GM12801 (cell line): Measurements from ENCODE around the gene CYP3A7.

Experiments
- TF ChIP-seq, protein P1 (sequence below): IDR thresholded peaks from one replicate; pipeline ENCODE4 v1.5.1; 2011; ENCODE audit warnings: control low read depth; ENCODE audit not compliant: insufficient read length; ENCODE audit errors: extremely low read depth

The CYP3A7 gene

GRCh38 chr7:99734987-99735386, at the start of gene CYP3A7:
Gene CYP3A7, minus strand, starts transcription at chr7:99735196. Its CDS starts 103 bp downstream, at chr7:99735093.
- TF ChIP-seq, protein P1, sequence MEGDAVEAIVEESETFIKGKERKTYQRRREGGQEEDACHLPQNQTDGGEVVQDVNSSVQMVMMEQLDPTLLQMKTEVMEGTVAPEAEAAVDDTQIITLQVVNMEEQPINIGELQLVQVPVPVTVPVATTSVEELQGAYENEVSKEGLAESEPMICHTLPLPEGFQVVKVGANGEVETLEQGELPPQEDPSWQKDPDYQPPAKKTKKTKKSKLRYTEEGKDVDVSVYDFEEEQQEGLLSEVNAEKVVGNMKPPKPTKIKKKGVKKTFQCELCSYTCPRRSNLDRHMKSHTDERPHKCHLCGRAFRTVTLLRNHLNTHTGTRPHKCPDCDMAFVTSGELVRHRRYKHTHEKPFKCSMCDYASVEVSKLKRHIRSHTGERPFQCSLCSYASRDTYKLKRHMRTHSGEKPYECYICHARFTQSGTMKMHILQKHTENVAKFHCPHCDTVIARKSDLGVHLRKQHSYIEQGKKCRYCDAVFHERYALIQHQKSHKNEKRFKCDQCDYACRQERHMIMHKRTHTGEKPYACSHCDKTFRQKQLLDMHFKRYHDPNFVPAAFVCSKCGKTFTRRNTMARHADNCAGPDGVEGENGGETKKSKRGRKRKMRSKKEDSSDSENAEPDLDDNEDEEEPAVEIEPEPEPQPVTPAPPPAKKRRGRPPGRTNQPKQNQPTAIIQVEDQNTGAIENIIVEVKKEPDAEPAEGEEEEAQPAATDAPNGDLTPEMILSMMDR, result no peak

DNA sequence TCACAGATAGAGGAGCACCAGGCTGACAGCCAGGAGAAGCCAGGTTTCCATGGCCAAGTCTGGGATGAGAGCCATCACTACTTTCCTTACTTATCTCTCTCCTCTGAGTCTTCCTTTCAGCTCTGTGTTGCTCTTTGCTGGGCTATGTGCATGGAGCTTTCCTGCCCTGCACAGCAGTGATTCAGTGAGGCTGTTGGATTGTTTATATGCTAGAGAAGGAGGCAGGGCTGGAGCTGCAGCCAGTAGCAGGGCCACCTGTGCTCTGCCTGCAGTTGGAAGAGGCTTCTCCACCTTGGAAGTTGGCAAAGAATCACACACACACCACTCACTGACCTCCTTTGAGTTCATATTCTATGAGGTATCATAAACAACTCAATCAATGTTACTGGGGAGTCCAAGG, 49.0 kb upstream of the CYP3A7 start, which contains the start of gene CYP3A4:
CYP3A4 (minus strand) TSS at position 178 of the 400 bp plus-strand sequence; CDS start at position 75, 103 bp downstream.
- TF ChIP-seq, protein P1, result no peak

- TF ChIP-seq, protein P1, result no peak
Observed at GRCh38 chr7:99782012-99782953, 47.3 kb upstream of the CYP3A7 start.

- TF ChIP-seq, protein P1, result no peak
Observed at GRCh38 chr7:99780588-99780987, 45.6 kb upstream of the CYP3A7 start.

GRCh38 chr7:99779949-99780348, 45.0 kb upstream of the CYP3A7 start:
- TF ChIP-seq, protein P1, result no peak

DNA sequence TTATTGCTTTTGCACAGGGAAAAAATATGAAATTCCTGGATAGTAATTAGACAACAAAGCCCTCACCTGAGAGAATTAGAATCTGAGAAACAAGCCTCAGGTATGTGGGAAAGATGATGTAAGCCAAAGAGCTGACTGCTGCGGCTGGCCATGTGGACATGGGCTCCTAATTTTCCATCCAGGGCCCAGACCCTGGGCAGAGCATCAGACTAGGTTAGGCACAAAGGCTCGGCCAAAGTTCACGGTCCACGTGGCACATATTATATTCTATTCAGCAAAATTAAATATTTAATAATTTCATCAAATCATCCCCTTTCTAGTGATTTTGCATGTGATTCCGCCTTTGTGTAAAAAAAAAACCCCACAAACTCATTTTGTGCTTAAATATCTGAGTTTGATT, 43.9 kb upstream of the CYP3A7 start:
- TF ChIP-seq, protein P1, result no peak

DNA sequence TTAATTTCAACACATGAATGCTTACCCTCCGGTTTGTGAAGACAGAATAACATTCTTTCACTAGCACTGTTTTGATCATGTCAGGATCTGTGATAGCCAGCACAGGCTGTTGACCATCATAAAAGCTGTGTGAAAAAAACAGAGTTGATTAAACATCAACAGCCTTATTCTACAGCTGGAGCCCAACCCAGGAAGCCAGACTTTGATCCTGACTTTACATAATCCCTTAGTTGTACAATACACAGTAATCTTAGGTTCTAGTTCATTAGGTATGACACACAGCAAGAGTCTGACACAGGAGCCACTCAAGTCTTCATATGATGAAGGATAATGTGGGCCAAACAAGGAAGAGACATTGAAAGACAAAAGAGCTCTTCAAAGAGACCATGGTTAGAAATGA, 37.6 kb upstream of the CYP3A7 start:
- TF ChIP-seq, protein P1, result no peak
